GM12878 (cell line): ENCODE results near the gene PFKFB3. TPM values are rescaled to one million over a fixed set of nuclear protein-coding genes. Genes with fewer than 3 reads are reported as not detected.

Experiments
- ATAC-seq: fragments of 200-7000 bp; cut with Tn5 transposase; 3 replicates; pipeline ENCODE4 v1.9.1; 2020; ENCODE audit warnings: mild to moderate bottlenecking, moderate library complexity
- BruUV-seq: library from RNA; stranded (reverse); fragments of 400-500 nt; replicated peaks from 2 replicates; lab custom pipeline; 2021; lab: Mats Ljungman, UMichigan
- CTCF ChIA-PET: fragments of 300-600 bp; sonication (Branson Sonifier 250); formaldehyde crosslinking; extraction: SDS; loops from one replicate; lab custom pipeline; 2021; ENCODE audit warnings: inconsistent platforms; lab: Yijun Ruan, JAX
- POLR2A ChIA-PET: fragments of 350-600 bp; formaldehyde crosslinking; extraction: SDS; loops from one replicate; lab custom pipeline; 2021; ENCODE audit warnings: inconsistent platforms; lab: Charles Lee
- RAD21 ChIA-PET: fragments of 300-600 bp; sonication (Branson Sonifier 250); formaldehyde crosslinking; loops from one replicate; lab custom pipeline; 2023; ENCODE audit warnings: antibody characterized with exemption; ENCODE audit not compliant: unreplicated experiment; lab: Charles Lee
- SMC1A ChIA-PET: fragments of 300-600 bp; sonication (Branson Sonifier 250); formaldehyde crosslinking; loops from one replicate; lab custom pipeline; 2023; ENCODE audit not compliant: unreplicated experiment, uncharacterized antibody; lab: Charles Lee
- DNase-seq: peaks from one replicate; pipeline ENCODE4 v3.0.0-alpha.2; 2011; ENCODE audit warnings: low read depth, low spot score
- FAIRE-seq: peaks from 3 replicates; lab custom pipeline; 2011; peaks lifted over from hg19 to GRCh38; lab: Jason Lieb, UNC
- H2AFZ ChIP-seq: 2 replicates; pipeline ENCODE4 v1.6.0; 2011; ENCODE audit warnings: low read depth, low read length, control low read depth; ENCODE audit not compliant: control insufficient read depth
- H3K27ac ChIP-seq: 2 replicates; pipeline ENCODE4 v1.5.1; 2011; ENCODE audit warnings: control low read depth; ENCODE audit not compliant: control insufficient read depth, insufficient read depth
- H3K27me3 ChIP-seq, 2 experiments: replicated peaks in 1 of 2; 2 replicates each; pipeline versions ENCODE4 v1.6.0 to v1.6.1; 2011; ENCODE audit warnings: low read length in 1 of 2; ENCODE audit not compliant: control insufficient read depth in 2 of 2, insufficient read depth in 2 of 2
- H3K36me3 ChIP-seq, 2 experiments: 2 replicates each; pipeline ENCODE4 v1.5.1; 2011; ENCODE audit warnings: low read length in 1 of 2; ENCODE audit not compliant: control insufficient read depth in 2 of 2, insufficient read depth in 2 of 2
- H3K4me1 ChIP-seq: 2 replicates; pipeline ENCODE4 v1.6.1; 2011; ENCODE audit warnings: mild to moderate bottlenecking, low read length, moderate library complexity, mixed read lengths; ENCODE audit not compliant: control insufficient read depth, insufficient read depth
- H3K4me2 ChIP-seq: 2 replicates; pipeline ENCODE4 v1.6.0; 2011; ENCODE audit warnings: control low read depth; ENCODE audit not compliant: control insufficient read depth, insufficient read depth
- H3K4me3 ChIP-seq: fragments of 200-600 bp; sonication (generic); 2 replicates; pipeline ENCODE4 v1.5.1; 2016
- H3K79me2 ChIP-seq: 2 replicates; pipeline ENCODE4 v1.6.0; 2011; ENCODE audit warnings: low read length; ENCODE audit not compliant: control insufficient read depth, insufficient read depth
- H3K9ac ChIP-seq: 2 replicates; pipeline ENCODE4 v1.8.0; 2011; ENCODE audit warnings: low read length, control low read depth, mixed read lengths; ENCODE audit not compliant: control insufficient read depth, insufficient read depth
- H3K9me3 ChIP-seq: replicated peaks from 3 replicates; pipeline ENCODE4 v1.5.1; 2011; ENCODE audit warnings: mild to moderate bottlenecking, low read length; ENCODE audit not compliant: control insufficient read depth, insufficient read depth
- H4K20me1 ChIP-seq: 2 replicates; pipeline ENCODE4 v1.6.0; 2011; ENCODE audit not compliant: control insufficient read depth, insufficient read depth
- CHD2 ChIP-seq: IDR thresholded peaks from 2 replicates; pipeline ENCODE4 v1.6.1; 2011; ENCODE audit warnings: low read depth, low read length, improper control_type of control experiment, borderline replicate concordance
- FOXM1 ChIP-seq: IDR thresholded peaks from 2 replicates; pipeline ENCODE4 v1.6.1; 2012; ENCODE audit warnings: low read depth, mild to moderate bottlenecking, inconsistent platforms, low read length, moderate library complexity
- NFIC ChIP-seq: IDR thresholded peaks from 2 replicates; pipeline ENCODE4 v1.6.1; 2012; ENCODE audit warnings: low read depth, mild to moderate bottlenecking, inconsistent platforms, low read length, moderate library complexity
- NFYA ChIP-seq: IDR thresholded peaks from 2 replicates; pipeline ENCODE4 v1.6.1; 2011; ENCODE audit warnings: low read depth, mild to moderate bottlenecking, low read length, improper control_type of control experiment, borderline replicate concordance
- RELA ChIP-seq: fragments of 450-650 bp; IDR thresholded peaks from 2 replicates; pipeline ENCODE4 v1.8.0; 2014; ENCODE audit warnings: borderline replicate concordance; ENCODE audit not compliant: partially characterized antibody
- SMAD1 ChIP-seq: fragments of 450-650 bp; IDR thresholded peaks from 2 replicates; pipeline ENCODE4 v1.6.1; 2018; ENCODE audit warnings: mild to moderate bottlenecking, low read depth; ENCODE audit not compliant: partially characterized antibody
- SMAD5 ChIP-seq: IDR thresholded peaks from 2 replicates; pipeline ENCODE4 v1.6.1; 2016; ENCODE audit warnings: antibody characterized with exemption, low read depth
- SREBF1 ChIP-seq: IDR thresholded peaks from 2 replicates; pipeline ENCODE4 v1.6.1; 2012; ENCODE audit warnings: mild to moderate bottlenecking, low read length
- STAT1 ChIP-seq: fragments of 450-650 bp; conservative IDR thresholded peaks from 2 replicates; pipeline ENCODE4 v1.6.1; 2014; ENCODE audit warnings: antibody characterized with exemption, mild to moderate bottlenecking
- ZNF622 ChIP-seq: fragments of 450-650 bp; IDR thresholded peaks from 2 replicates; pipeline ENCODE4 v1.6.1; 2017; ENCODE audit warnings: mild to moderate bottlenecking, inconsistent platforms
- WGBS: methylation state at CpG from one replicate; pipeline ENCODE4 v1.1.6; 2016; ENCODE audit warnings: low lambda C conversion rate; ENCODE audit not compliant: insufficient replicate concordance, insufficient coverage; ENCODE audit errors: missing lambda C conversion rate; 5-methylcytosine and 5-hydroxymethylcytosine counted together
- in situ Hi-C: fragments of 300-500 bp; cut with MboI; formaldehyde crosslinking; loops from 9 replicates; pipeline ENCODE4 v1.14.3; 2018; ENCODE audit warnings: mixed read lengths
- intact Hi-C: fragments of 100-400 bp; cut with micrococcal nuclease; formaldehyde crosslinking; loops from one replicate; pipeline ENCODE4 v1.14.2; 2022; ENCODE audit not compliant: unreplicated experiment
- polyA plus RNA-seq, 11 experiments: library from polyadenylated mRNA; depleted of rRNA in 4 of 11; unstranded in 6 of 11; stranded (reverse) in 5 of 11; fragments of >200 nt; fragmentation: Nextera tagmentation in 4 of 11; fragmentation: Illumina TruSeq in 1 of 11; extraction: Ambion mirVana in 4 of 11; extraction: Trizol in 1 of 11; gene quantifications; 1 replicate in 1 of 11; 2 replicates in 10 of 11; pipeline versions ENCODE4 v1.2.1 to v1.2.3, GENCODE V29; 2011 to 2016; ENCODE audit warnings: inconsistent platforms in 2 of 11, missing spikeins in 2 of 11, low read depth in 1 of 11
- total RNA-seq, 4 experiments: library from RNA; depleted of rRNA in 3 of 4; stranded (reverse); fragments of >200 nt in 3 of 4; fragmentation: Illumina TruSeq in 1 of 4; extraction: Trizol in 1 of 4; gene quantifications; 2 replicates each; pipeline versions ENCODE4 v1.2.1 to v1.2.3, GENCODE V29; 2013 to 2021
- TF ChIP-seq, protein P1 (sequence below): fragments of 450-650 bp; formaldehyde crosslinking; IDR thresholded peaks from 2 replicates; pipeline ENCODE4 v1.5.0; 2022; ENCODE audit warnings: mild to moderate bottlenecking, missing genetic modification characterization
- TF ChIP-seq, protein P2 (sequence below): IDR thresholded peaks from 2 replicates; pipeline ENCODE4 v1.6.1; 2011; ENCODE audit warnings: low read depth, mild to moderate bottlenecking, low read length, moderate library complexity, borderline replicate concordance; ENCODE audit errors: extremely low read depth
- TF ChIP-seq, protein P3 (sequence below): fragments of 450-650 bp; formaldehyde crosslinking; IDR thresholded peaks from 2 replicates; pipeline ENCODE4 v1.4.0; 2020; ENCODE audit warnings: mild to moderate bottlenecking, moderate library complexity

The PFKFB3 gene
- total and polyA plus RNA-seq, 10 of the 15 experiments (the other 5 are each of a cell fraction or from before 2014, with no cell fraction given): 1.6 to 46.7 (median 13.7) TPM

DNA sequence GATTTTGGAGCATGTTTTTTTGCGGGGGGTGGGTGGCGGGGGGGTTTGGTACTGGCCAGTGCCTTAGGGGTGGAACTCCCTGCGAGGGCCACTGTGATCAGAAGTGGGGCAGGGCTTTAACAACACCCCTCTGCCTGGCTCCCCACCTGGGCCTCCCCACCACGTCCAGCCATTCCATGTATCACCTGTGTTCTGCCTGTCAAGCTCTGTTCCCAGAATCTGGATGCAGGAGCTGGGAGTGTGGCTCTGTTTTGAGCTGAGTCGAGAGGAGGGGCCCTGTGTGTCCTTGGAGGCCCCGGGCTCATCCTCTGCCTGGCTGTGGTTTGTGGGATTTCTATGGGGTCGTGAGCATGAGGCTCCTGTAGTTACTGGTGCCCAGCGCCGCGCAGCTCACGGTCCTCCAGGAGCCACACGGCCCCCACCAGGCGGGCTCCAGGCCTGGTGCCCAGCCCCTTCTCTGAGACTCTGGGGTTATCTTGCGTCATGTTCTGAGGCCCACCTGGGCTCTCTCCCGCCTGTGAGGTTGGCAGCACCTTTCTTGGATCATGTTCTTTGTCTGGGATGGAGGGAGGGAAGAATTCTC lies 29.6 kb downstream of the PFKFB3 start:
- H3K79me2 ChIP-seq: no peaks in the 10 kb centered on the region
- H3K4me1 ChIP-seq: no peaks in the 10 kb centered on the region
- in situ Hi-C loops (no loop called here), intact Hi-C loops (no loop called here)
- ChIA-PET RAD21 (no interaction called here), SMC1A (no interaction called here), POLR2A (no interaction called here), CTCF (interaction anchor here (1.0 to 1.2 kb wide), 2 partner anchors 169 to 174 kb away, joined by 3 to 4 read pairs; no protein-coding TSS in a partner anchor)
- H3K27ac ChIP-seq: no peak overlapping the region
- H3K4me3 ChIP-seq: no peak overlapping the region
- no peaks in the 10 kb centered on the region; the same call in 1 of the 2 replicates for H4K20me1 ChIP-seq
- H3K9ac ChIP-seq: no peak overlapping the region
- H3K4me2 ChIP-seq: no peak overlapping the region
- no TSS peak for BruUV-seq
- TF ChIP-seq RELA: no peak
- TF ChIP-seq SMAD1: no peak
- no peak for TF ChIP-seq SREBF1
- no peak for TF ChIP-seq ZNF622
- no peak for TF ChIP-seq FOXM1
- TF ChIP-seq, protein P1, sequence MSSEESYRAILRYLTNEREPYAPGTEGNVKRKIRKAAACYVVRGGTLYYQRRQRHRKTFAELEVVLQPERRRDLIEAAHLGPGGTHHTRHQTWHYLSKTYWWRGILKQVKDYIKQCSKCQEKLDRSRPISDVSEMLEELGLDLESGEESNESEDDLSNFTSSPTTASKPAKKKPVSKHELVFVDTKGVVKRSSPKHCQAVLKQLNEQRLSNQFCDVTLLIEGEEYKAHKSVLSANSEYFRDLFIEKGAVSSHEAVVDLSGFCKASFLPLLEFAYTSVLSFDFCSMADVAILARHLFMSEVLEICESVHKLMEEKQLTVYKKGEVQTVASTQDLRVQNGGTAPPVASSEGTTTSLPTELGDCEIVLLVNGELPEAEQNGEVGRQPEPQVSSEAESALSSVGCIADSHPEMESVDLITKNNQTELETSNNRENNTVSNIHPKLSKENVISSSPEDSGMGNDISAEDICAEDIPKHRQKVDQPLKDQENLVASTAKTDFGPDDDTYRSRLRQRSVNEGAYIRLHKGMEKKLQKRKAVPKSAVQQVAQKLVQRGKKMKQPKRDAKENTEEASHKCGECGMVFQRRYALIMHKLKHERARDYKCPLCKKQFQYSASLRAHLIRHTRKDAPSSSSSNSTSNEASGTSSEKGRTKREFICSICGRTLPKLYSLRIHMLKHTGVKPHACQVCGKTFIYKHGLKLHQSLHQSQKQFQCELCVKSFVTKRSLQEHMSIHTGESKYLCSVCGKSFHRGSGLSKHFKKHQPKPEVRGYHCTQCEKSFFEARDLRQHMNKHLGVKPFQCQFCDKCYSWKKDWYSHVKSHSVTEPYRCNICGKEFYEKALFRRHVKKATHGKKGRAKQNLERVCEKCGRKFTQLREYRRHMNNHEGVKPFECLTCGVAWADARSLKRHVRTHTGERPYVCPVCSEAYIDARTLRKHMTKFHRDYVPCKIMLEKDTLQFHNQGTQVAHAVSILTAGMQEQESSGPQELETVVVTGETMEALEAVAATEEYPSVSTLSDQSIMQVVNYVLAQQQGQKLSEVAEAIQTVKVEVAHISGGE: no peak
- TF ChIP-seq, protein P2, sequence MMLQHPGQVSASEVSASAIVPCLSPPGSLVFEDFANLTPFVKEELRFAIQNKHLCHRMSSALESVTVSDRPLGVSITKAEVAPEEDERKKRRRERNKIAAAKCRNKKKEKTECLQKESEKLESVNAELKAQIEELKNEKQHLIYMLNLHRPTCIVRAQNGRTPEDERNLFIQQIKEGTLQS: no peak
- TF ChIP-seq, protein P3, sequence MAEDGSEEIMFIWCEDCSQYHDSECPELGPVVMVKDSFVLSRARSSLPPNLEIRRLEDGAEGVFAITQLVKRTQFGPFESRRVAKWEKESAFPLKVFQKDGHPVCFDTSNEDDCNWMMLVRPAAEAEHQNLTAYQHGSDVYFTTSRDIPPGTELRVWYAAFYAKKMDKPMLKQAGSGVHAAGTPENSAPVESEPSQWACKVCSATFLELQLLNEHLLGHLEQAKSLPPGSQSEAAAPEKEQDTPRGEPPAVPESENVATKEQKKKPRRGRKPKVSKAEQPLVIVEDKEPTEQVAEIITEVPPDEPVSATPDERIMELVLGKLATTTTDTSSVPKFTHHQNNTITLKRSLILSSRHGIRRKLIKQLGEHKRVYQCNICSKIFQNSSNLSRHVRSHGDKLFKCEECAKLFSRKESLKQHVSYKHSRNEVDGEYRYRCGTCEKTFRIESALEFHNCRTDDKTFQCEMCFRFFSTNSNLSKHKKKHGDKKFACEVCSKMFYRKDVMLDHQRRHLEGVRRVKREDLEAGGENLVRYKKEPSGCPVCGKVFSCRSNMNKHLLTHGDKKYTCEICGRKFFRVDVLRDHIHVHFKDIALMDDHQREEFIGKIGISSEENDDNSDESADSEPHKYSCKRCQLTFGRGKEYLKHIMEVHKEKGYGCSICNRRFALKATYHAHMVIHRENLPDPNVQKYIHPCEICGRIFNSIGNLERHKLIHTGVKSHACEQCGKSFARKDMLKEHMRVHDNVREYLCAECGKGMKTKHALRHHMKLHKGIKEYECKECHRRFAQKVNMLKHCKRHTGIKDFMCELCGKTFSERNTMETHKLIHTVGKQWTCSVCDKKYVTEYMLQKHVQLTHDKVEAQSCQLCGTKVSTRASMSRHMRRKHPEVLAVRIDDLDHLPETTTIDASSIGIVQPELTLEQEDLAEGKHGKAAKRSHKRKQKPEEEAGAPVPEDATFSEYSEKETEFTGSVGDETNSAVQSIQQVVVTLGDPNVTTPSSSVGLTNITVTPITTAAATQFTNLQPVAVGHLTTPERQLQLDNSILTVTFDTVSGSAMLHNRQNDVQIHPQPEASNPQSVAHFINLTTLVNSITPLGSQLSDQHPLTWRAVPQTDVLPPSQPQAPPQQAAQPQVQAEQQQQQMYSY: no peak
- TF ChIP-seq SMAD5: no peak
- TF ChIP-seq NFIC: no peak
- no peak for TF ChIP-seq STAT1
- no peak for TF ChIP-seq NFYA
- TF ChIP-seq CHD2: no peak
- ATAC-seq (no peak), FAIRE-seq (no peak), DNase-seq (no peak)
- H3K9me3 ChIP-seq: no peaks in the 10 kb centered on the region
- H3K36me3 ChIP-seq: peaks cover 25 to 30% of the 10 kb centered on the region in 2 experiments
- H2AFZ ChIP-seq: no peak overlapping the region
- no peaks in the 10 kb centered on the region for H3K27me3 ChIP-seq
- 68% methylated on average over 15 of the region's 15 CpGs for WGBS
